Esophagus muscularis mucosa (tissue), 3 donors: ENCODE results near the gene VCPKMT.

Source experiments
- POLR2A ChIP-seq: fragments of 450-650 bp; IDR thresholded peaks from one replicate; pipeline ENCODE4 v1.6.1; 2017; ENCODE audit warnings: antibody characterized with exemption, moderate library complexity, mild to moderate bottlenecking, low read depth
- TF ChIP-seq, protein P1 (sequence below), 3 experiments: fragments of 200-600 bp in 2 of 3; fragments of 450-650 bp in 1 of 3; sonication (generic) in 2 of 3; IDR thresholded peaks; one replicate each; pipeline ENCODE4 v1.5.1; 2017 to 2019; ENCODE audit warnings: antibody characterized with exemption in 3 of 3, mild to moderate bottlenecking in 2 of 3, moderate library complexity in 1 of 3

DNA sequence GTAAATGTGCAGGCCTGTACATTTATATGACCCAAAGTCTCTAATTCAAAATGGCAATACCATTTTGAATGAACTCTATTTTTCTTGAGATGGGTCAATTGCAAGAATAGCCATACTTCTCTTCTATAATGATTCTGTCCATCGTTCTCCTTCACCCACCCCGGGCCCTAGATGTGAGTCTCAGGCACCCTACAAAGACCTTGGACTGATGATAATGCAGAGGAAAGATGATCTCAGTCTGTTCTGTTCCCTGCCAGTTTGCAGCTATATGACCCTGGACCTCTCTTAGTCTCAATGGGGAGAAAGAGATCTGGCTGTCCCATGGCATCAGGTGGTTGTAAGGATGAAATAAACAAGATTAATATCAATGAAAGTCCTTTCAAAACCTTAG, 30.1 kb downstream of the VCPKMT start:
- TF ChIP-seq, protein P1, sequence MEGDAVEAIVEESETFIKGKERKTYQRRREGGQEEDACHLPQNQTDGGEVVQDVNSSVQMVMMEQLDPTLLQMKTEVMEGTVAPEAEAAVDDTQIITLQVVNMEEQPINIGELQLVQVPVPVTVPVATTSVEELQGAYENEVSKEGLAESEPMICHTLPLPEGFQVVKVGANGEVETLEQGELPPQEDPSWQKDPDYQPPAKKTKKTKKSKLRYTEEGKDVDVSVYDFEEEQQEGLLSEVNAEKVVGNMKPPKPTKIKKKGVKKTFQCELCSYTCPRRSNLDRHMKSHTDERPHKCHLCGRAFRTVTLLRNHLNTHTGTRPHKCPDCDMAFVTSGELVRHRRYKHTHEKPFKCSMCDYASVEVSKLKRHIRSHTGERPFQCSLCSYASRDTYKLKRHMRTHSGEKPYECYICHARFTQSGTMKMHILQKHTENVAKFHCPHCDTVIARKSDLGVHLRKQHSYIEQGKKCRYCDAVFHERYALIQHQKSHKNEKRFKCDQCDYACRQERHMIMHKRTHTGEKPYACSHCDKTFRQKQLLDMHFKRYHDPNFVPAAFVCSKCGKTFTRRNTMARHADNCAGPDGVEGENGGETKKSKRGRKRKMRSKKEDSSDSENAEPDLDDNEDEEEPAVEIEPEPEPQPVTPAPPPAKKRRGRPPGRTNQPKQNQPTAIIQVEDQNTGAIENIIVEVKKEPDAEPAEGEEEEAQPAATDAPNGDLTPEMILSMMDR (IDR thresholded peaks at IDR 0.05): no peak
- TF ChIP-seq POLR2A: no peak
